Testis (tissue), 2 donors: ENCODE measurements around the gene SEMA6C.

Experiments
- POLR2A ChIP-seq: fragments of 450-650 bp; IDR thresholded peaks from one replicate; pipeline ENCODE4 v1.6.1; 2017; ENCODE audit warnings: antibody characterized with exemption, mild to moderate bottlenecking, moderate library complexity
- TF ChIP-seq, protein P1 (sequence below), 3 experiments: fragments of 450-650 bp in 2 of 3; fragments of 200-600 bp in 1 of 3; sonication (generic) in 1 of 3; IDR thresholded peaks; one replicate each; pipeline ENCODE4 v1.5.1; 2016 to 2019; ENCODE audit warnings: antibody characterized with exemption in 3 of 3, mild to moderate bottlenecking in 2 of 3, moderate library complexity in 1 of 3

GRCh38 chr1:151106894-151107293 is 39.5 kb downstream of the SEMA6C start:
- TF ChIP-seq, protein P1, sequence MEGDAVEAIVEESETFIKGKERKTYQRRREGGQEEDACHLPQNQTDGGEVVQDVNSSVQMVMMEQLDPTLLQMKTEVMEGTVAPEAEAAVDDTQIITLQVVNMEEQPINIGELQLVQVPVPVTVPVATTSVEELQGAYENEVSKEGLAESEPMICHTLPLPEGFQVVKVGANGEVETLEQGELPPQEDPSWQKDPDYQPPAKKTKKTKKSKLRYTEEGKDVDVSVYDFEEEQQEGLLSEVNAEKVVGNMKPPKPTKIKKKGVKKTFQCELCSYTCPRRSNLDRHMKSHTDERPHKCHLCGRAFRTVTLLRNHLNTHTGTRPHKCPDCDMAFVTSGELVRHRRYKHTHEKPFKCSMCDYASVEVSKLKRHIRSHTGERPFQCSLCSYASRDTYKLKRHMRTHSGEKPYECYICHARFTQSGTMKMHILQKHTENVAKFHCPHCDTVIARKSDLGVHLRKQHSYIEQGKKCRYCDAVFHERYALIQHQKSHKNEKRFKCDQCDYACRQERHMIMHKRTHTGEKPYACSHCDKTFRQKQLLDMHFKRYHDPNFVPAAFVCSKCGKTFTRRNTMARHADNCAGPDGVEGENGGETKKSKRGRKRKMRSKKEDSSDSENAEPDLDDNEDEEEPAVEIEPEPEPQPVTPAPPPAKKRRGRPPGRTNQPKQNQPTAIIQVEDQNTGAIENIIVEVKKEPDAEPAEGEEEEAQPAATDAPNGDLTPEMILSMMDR (IDR thresholded peaks at IDR 0.05), result no peak
- no peak for TF ChIP-seq POLR2A
